Heart right ventricle (tissue), 16 donors: ENCODE results near the gene CPNE8. TPM values are rescaled to one million over a fixed set of nuclear protein-coding genes. Genes with fewer than 3 reads are reported as not detected.

ENCODE experiments used
- ATAC-seq, 8 donors: fragments of 200-7000 bp; cut with Tn5 transposase; one replicate each; pipeline ENCODE4 v1.9.1; 2020; ENCODE audit warnings: mild to moderate bottlenecking in 8 of 8, moderate library complexity in 8 of 8, moderate number of reproducible peaks in 1 of 8
- DNase-seq, 2 donors: peaks; one replicate each; pipeline ENCODE4 v3.0.0-alpha.2; 2020
- H3K27ac ChIP-seq, 10 donors: fragments of 200-600 bp; sonication (generic) in 2 of 10; one replicate each; pipeline versions ENCODE4 v1.5.0 to v1.8.0; 2020 to 2022; ENCODE audit warnings: mild to moderate bottlenecking in 3 of 10
- H3K27me3 ChIP-seq, 7 donors: fragments of 200-600 bp; one replicate each; pipeline ENCODE4 v1.8.0; 2021 to 2022; ENCODE audit warnings: mild to moderate bottlenecking in 2 of 7
- H3K36me3 ChIP-seq, 9 donors: fragments of 200-600 bp; sonication (generic) in 1 of 9; one replicate each; pipeline versions ENCODE4 v1.5.0 to v1.8.0; 2020 to 2022; ENCODE audit warnings: mild to moderate bottlenecking in 2 of 9
- H3K4me1 ChIP-seq, 9 donors: fragments of 200-600 bp; sonication (generic) in 1 of 9; one replicate each; pipeline versions ENCODE4 v1.5.0 to v1.8.0; 2020 to 2022; ENCODE audit warnings: mild to moderate bottlenecking in 4 of 9
- H3K4me3 ChIP-seq, 10 donors: fragments of 200-600 bp; sonication (generic) in 2 of 10; one replicate each; pipeline versions ENCODE4 v1.5.0 to v1.8.0; 2020 to 2022; ENCODE audit warnings: mild to moderate bottlenecking in 7 of 10, moderate library complexity in 2 of 10
- H3K9me3 ChIP-seq, 11 donors: fragments of 200-600 bp in 10 of 11; sonication (generic) in 2 of 11; one replicate each; pipeline versions ENCODE4 v1.5.0 to v1.8.0; 2013 to 2022; ENCODE audit warnings: mild to moderate bottlenecking in 2 of 11, control low read depth in 1 of 11, moderate library complexity in 1 of 11
- CTCF ChIP-seq, 9 donors: fragments of 200-600 bp; sonication (generic) in 2 of 9; IDR thresholded peaks; one replicate each; pipeline versions ENCODE4 v1.5.0 to v1.8.0; 2021 to 2022; ENCODE audit warnings: antibody characterized with exemption in 9 of 9, mild to moderate bottlenecking in 5 of 9, moderate library complexity in 1 of 9
- WGBS, 2 donors: extraction: QIAGEN DNeasy Blood & Tissue Kit; methylation state at CpG; one replicate each; pipeline ENCODE4 v1.1.7; 2013; ENCODE audit warnings: inconsistent platforms in 1 of 2; 5-methylcytosine and 5-hydroxymethylcytosine counted together
- intact Hi-C, 10 donors: fragments of 100-400 bp; cut with DNase I; formaldehyde crosslinking; loops; one replicate each; pipeline versions ENCODE4 v1.11.1 to v1.14.2; 2022
- polyA plus RNA-seq, 2 donors: library from polyadenylated mRNA; stranded (reverse); fragments of 200-250 nt; gene quantifications; one replicate each; pipeline ENCODE4 v1.2.3, GENCODE V29; 2013
- total RNA-seq, 10 donors: library from RNA; stranded (reverse); fragmentation: NEBNext Ultra II Directional in 3 of 10; extraction: Animal tissue kit (Norgen Biotek cat#: 25700) in 3 of 10; gene quantifications; one replicate each; pipeline versions ENCODE4 v1.2.1 to v1.2.4, GENCODE V29; 2021 to 2023
- donor health status: Arrhythmogenic right ventricular cardiomyopathy.
- donor health status: ischemic (EF 13 %, LVEDD 7.1; RV severe dilation, severe dysfunction).
- donor health status: healthy with polysubstance abuse.
- donor health status: DM: no; HTN: yes; CAD: no.
- donor health status: DM: no; HTN: no; CAD: no.
- donor health status: ischemic (EF 25% LVEDD 6.9; RV normal size, moderate dysfunction).
- donor health status: ischemic (EF 25% LVEDD 5.7; RV mildly dilated, moderate dysfunction).
- donor health status: healthy.
- donor health status: DM: yes; HTN: yes; CAD: no.
- donor health status: Ischemic cardiomyopathy.
- donor health status: ischemic (EF 35%, LVEDD 5.7; RV mildly dilated, moderate dysfunction).
- donor health status: nonischemic (EF 11% LVEDD 7.7; RV severe dilation, severe dysfunction).
- donor health status: DM: yes; HTN: yes; CAD: no.
- donor health status: PGD.
- donor health status: ischemic (EF 29% LVEDD 5.4; RV normal size, mild dysfunction).
- donor health status: nonischemic (EF 23%, LVEDD 6.1; RV moderate dilation, normal function).

CPNE8 gene
- total and polyA plus RNA-seq, 12 donors: 2.5 to 14.9 (median 4.5) TPM

- no peak overlapping the region for H3K4me3 ChIP-seq
- intact Hi-C loops: no loop called here
- DNase-seq (no peak), ATAC-seq (no peak)
- 92% methylated on average over 3 of the region's 3 CpGs for WGBS, 2 donors
- no peak for TF ChIP-seq CTCF (IDR thresholded peaks at IDR 0.05)
- no peaks in the 10 kb centered on the region for H3K27me3 ChIP-seq
- peaks cover 0 to 31% (median 0%) of the 10 kb centered on the region in 9 donors for H3K36me3 ChIP-seq
- H3K27ac ChIP-seq: no peak overlapping the region
- no peaks in the 10 kb centered on the region for H3K9me3 ChIP-seq
- no peaks in the 10 kb centered on the region for H3K4me1 ChIP-seq
Observed at GRCh38 chr12:38761636-38762342, 143.6 kb downstream of the CPNE8 start.

- peaks cover 0 to 31% (median 0%) of the 10 kb centered on the region in 9 donors for H3K36me3 ChIP-seq
- no peaks in the 10 kb centered on the region for H3K4me1 ChIP-seq
- no peak overlapping the region for H3K4me3 ChIP-seq
- H3K27me3 ChIP-seq: no peaks in the 10 kb centered on the region
- H3K27ac ChIP-seq: no peak overlapping the region
- TF ChIP-seq CTCF (IDR thresholded peaks at IDR 0.05): no peak
- DNase-seq (no peak), ATAC-seq (no peak)
- WGBS, 2 donors: 97 to 100% methylated on average over 1 of the region's 1 CpG
- H3K9me3 ChIP-seq: no peaks in the 10 kb centered on the region
- intact Hi-C loops: no loop called here
Observed at GRCh38 chr12:38761111-38761510, 144.3 kb downstream of the CPNE8 start.

GRCh38 chr12:38759621-38760020 is 145.8 kb downstream of the CPNE8 start:
- intact Hi-C loops: no loop called here
- H3K36me3 ChIP-seq: peaks cover 0 to 31% (median 0%) of the 10 kb centered on the region in 9 donors
- no peaks in the 10 kb centered on the region for H3K4me1 ChIP-seq
- no peak overlapping the region for H3K27ac ChIP-seq
- no peaks in the 10 kb centered on the region for H3K9me3 ChIP-seq
- ATAC-seq: no peak
- TF ChIP-seq CTCF (IDR thresholded peaks at IDR 0.05): no peak
- no peak for DNase-seq
- no peak overlapping the region for H3K4me3 ChIP-seq
- H3K27me3 ChIP-seq: no peaks in the 10 kb centered on the region

GRCh38 chr12:38746744-38747143 is 158.6 kb downstream of the CPNE8 start:
- no peak for TF ChIP-seq CTCF (IDR thresholded peaks at IDR 0.05)
- Histone ChIP-seq H3K27ac (no peak overlapping the region), H3K4me1 (no peaks in the 10 kb centered on the region), H3K36me3 (no peaks in the 10 kb centered on the region), H3K9me3 (peaks cover 0 to 4% (median 0%) of the 10 kb centered on the region in 11 donors), H3K4me3 (no peak overlapping the region), H3K27me3 (no peaks in the 10 kb centered on the region)
- 83 to 90% methylated on average over 2 of the region's 2 CpGs for WGBS, 2 donors
- ATAC-seq (no peak), DNase-seq (no peak)
- intact Hi-C loops: no loop called here
